D721Med (cell line): Measurements from ENCODE around the gene RUNX3.

Experiments
- DNase-seq: peaks from one replicate; pipeline ENCODE4 v3.0.0; 2011; ENCODE audit warnings: low spot score; ENCODE audit not compliant: insufficient read length
- FAIRE-seq: peaks from 2 replicates; lab custom pipeline; 2011; peaks lifted over from hg19 to GRCh38; lab: Jason Lieb, UNC
- TF ChIP-seq, protein P1 (sequence below): IDR thresholded peaks from 2 replicates; pipeline ENCODE4 v1.5.1; 2012; ENCODE audit warnings: mild to moderate bottlenecking, control low read depth; ENCODE audit not compliant: insufficient read depth; ENCODE audit errors: missing control alignments

The RUNX3 gene

DNA sequence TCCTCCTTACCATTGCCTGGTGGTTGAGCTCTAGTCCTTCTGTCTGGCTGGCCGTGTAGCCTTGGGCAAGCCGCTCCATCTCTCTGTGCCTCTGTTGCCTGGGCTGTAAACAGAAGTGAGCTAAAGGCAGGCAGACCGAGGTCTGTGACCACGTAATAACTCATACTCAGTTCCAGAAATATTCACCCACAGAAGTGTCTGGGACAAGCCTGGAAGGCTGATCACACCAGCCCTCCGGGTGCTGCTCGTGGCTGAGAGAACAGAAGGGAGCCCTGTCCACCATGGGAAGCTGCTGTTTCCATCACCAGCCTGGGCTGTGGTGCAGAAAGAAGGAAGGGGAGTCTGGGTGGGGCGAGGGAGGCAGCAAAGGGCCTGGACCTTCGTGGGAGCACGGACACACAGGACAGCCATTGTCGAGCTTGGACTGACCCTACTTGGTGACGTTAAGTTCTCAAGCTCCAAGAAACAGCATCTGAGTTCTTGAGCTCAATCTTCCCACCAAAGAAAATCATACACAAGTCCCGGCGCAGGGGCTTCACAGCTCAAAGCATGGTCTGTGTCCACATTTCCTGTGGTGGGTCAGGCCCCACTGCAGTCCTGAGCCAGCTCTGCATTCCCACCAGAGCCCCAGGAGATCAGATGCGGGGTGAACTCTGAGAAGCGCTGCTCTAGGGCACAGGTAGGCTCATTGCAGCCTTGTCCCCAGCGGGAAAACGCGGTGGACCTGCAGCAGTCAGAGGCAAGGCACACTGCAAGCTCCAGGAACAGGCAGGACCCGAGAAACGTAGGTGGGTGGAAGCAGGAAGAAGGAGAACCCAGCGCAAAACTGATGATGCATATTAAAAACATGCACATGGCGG is 61.8 kb downstream of the RUNX3 start:
- DNase-seq (no peak), FAIRE-seq (no peak)
- TF ChIP-seq, protein P1, sequence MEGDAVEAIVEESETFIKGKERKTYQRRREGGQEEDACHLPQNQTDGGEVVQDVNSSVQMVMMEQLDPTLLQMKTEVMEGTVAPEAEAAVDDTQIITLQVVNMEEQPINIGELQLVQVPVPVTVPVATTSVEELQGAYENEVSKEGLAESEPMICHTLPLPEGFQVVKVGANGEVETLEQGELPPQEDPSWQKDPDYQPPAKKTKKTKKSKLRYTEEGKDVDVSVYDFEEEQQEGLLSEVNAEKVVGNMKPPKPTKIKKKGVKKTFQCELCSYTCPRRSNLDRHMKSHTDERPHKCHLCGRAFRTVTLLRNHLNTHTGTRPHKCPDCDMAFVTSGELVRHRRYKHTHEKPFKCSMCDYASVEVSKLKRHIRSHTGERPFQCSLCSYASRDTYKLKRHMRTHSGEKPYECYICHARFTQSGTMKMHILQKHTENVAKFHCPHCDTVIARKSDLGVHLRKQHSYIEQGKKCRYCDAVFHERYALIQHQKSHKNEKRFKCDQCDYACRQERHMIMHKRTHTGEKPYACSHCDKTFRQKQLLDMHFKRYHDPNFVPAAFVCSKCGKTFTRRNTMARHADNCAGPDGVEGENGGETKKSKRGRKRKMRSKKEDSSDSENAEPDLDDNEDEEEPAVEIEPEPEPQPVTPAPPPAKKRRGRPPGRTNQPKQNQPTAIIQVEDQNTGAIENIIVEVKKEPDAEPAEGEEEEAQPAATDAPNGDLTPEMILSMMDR = no peak

DNA sequence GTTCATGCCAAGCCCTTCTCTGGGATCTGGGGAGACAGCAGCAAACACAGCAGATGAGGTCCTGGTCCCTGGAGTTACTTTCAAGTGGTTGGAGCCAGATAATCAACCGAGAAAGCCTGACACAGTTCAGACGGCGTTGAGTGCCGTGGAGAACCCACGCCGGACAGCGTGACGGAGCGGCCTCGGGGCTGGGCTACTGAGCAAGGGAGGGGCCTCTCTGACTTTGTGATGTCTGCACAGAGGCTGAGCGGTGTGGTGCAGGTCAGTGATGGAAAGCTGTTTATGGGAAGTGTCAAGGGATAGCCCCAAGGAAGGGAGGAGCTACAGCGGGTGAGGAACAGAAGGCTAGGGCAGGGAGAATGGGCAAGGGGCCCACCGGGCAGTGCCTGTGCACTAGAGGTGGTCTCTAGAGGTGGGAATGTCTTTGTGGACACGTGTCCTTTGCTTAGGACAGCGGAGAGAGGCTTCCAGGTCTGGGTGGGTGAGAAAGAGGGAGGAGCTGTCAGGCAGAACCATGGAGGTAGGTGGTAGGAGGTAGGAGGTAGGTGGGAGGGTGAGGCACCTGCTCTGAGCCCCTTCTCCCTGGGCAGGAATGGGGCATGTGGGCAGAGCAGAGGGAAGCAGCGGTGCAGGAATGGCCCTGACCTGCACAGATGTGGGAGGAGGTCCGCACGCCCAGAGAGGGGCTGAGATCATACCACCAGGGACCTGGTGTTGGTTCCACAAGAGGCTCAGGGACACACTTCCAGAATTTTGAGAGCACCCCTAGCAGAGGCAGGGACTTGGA is 62.8 kb downstream of the RUNX3 start:
- TF ChIP-seq, protein P1 = no peak
- FAIRE-seq = no peak
- DNase-seq = no peak

DNA sequence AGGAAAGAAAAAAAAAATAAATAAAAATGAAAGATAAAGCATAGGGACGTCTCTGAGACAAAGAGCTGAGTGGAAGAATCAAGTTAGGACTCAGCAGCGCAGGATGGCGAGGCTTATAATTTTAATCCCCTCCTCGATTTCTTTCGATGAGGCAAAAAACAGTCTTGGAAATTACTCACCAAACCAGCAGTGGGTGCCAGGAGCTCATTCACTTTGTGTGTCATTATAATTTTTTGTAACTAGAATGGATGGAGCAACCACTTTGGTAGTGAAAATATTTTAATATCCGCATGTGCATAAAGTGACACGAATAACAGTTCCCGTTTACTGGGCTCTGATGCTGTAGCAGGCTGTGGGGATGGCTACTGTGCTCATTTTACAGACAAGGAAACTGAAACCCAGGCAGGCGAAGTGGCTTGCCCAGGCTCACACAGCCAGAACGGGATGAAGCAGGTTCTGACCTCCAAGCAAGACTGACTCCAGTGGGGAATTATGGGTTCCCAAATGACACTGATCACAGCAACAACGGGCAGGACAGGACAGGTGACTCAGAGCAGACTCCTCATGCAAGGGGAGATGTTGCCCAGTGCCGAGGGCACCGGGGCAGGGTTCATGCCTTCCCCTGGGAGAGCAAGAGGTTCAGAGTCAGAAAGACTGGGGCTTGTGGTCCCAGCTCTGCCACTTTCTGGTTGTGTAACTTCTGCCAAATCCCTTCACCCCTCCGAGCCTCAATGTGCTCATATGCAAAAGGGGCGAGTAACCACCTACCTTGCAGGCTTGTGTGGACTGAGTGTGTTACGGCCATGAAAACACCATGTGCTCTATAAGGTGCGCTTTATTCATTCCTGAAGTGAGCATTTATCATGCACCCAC is 63.6 kb downstream of the RUNX3 start:
- FAIRE-seq (no peak), DNase-seq (no peak)
- TF ChIP-seq, protein P1 = no peak

DNA sequence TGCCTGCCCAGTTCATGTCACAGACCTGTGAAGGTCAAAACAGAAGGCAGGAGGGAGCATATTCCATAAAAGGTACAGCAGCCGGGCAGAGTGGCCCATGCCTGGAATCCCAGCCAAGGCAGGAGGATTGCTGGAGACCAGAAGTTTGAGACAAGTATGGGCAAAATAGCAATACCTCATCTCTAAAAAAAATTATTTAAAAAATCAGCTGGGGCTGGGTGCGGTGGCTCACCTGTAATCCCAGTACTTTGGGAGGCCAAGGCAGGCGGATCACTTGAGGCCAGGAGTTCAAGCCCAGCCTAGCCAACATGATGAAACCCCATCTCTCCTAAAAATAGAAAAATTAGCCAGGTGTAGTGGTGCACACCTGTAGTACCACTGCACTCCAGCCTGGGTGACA is 64.5 kb downstream of the RUNX3 start:
- FAIRE-seq = no peak
- TF ChIP-seq, protein P1 = no peak

DNA sequence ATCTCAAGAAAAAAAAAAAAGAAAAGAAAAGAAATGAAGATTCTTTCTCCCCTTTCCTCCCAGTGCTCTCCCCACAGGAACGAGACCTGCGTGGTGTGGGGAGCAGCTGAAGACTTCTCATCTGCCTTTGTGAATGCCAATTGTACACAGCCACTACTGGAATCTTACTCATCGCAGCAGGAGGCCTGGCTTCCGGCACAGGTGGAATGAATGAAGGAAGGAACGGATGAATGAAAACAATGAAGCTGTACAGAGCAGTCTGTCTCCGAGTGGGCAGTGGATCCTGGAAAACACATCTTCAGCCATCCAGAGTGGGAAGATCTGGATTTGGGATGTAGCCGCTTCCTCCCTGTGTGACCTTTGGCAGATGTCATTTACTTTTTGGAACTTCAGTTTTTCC is 64.9 kb downstream of the RUNX3 start:
- FAIRE-seq = no peak
- TF ChIP-seq, protein P1 = no peak
- DNase-seq = no peak

More for the DNA sequence above, 64.5 kb downstream of the RUNX3 start:
- no peak for DNase-seq

DNA sequence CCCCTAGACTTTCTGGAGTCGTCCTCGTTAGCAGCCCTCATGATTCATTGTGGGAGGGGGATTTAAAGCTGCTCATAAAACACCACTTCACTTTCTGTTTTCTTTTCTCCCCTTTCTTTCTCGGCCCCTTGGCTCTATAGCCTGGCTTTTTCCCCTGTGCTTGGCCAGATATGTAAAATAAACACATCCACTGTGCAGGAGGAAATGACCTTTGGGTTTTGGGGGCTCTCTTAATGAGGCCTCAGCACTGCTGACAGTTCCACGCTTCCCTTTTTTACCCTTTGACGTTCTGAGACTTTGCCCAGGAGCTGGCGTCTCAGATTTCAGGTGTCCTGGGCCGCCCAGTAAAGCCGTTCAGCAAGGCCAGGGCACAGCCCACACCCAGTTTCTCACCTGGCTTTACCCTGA is 65.7 kb downstream of the RUNX3 start:
- TF ChIP-seq, protein P1 = no peak
- DNase-seq (no peak), FAIRE-seq (no peak)
